H9 (cell line): ENCODE measurements around the gene LYRM2. TPM values are rescaled to one million over a fixed set of nuclear protein-coding genes. Genes with fewer than 3 reads are reported as not detected.

Source experiments
- DNase-seq: peaks from one replicate; pipeline ENCODE4 v3.0.0-alpha.2; 2017
- H2AFZ ChIP-seq: one replicate; pipeline ENCODE4 v1.6.1; 2013; ENCODE audit warnings: mild to moderate bottlenecking, low read length, control low read depth, moderate library complexity
- H2AK5ac ChIP-seq: 2 replicates; pipeline ENCODE4 v1.6.1; 2013; ENCODE audit warnings: low read length, control low read depth, mixed read lengths; ENCODE audit not compliant: insufficient read length
- H2BK120ac ChIP-seq: one replicate; pipeline ENCODE4 v1.6.1; 2013; ENCODE audit warnings: low read depth, mild to moderate bottlenecking, low read length, control low read depth, inconsistent platforms; ENCODE audit not compliant: poor library complexity, severe bottlenecking
- H2BK12ac ChIP-seq: 2 replicates; pipeline ENCODE4 v1.6.1; 2013; ENCODE audit warnings: low read length, control low read depth, mixed read lengths, low read depth; ENCODE audit not compliant: insufficient read length
- H2BK15ac ChIP-seq: 2 replicates; pipeline ENCODE4 v1.6.1; 2013; ENCODE audit warnings: low read depth, low read length, control low read depth
- H2BK20ac ChIP-seq: one replicate; pipeline ENCODE4 v1.6.1; 2013; ENCODE audit warnings: low read depth, mild to moderate bottlenecking, low read length, control low read depth, inconsistent platforms; ENCODE audit not compliant: poor library complexity, severe bottlenecking
- H2BK5ac ChIP-seq: 2 replicates; pipeline ENCODE4 v1.6.1; 2013; ENCODE audit warnings: low read length, control low read depth, mixed read lengths; ENCODE audit not compliant: insufficient read length
- H3K14ac ChIP-seq: 2 replicates; pipeline ENCODE4 v1.6.1; 2013; ENCODE audit warnings: low read length, control low read depth; ENCODE audit not compliant: insufficient read depth
- H3K18ac ChIP-seq: 2 replicates; pipeline ENCODE4 v1.6.1; 2013; ENCODE audit warnings: low read depth, mild to moderate bottlenecking, mixed read lengths, low read length, control low read depth; ENCODE audit not compliant: insufficient read length
- H3K23ac ChIP-seq: 2 replicates; pipeline ENCODE4 v1.6.1; 2013; ENCODE audit warnings: low read length, control low read depth, mixed read lengths, low read depth; ENCODE audit not compliant: insufficient read length
- H3K23me2 ChIP-seq: 2 replicates; pipeline ENCODE4 v1.6.1; 2013; ENCODE audit warnings: low read depth, mild to moderate bottlenecking, mixed read lengths, low read length, control low read depth; ENCODE audit not compliant: insufficient read length, poor library complexity, severe bottlenecking
- H3K27ac ChIP-seq: 2 replicates; pipeline ENCODE4 v1.5.1; 2013; ENCODE audit warnings: low read length, control low read depth, mixed read lengths, low read depth; ENCODE audit not compliant: insufficient read length
- H3K27me3 ChIP-seq: 2 replicates; pipeline ENCODE4 v1.6.1; 2013; ENCODE audit warnings: low read length, control low read depth, inconsistent platforms; ENCODE audit not compliant: insufficient read depth
- H3K4ac ChIP-seq: 2 replicates; pipeline ENCODE4 v1.6.1; 2013; ENCODE audit warnings: low read depth, mild to moderate bottlenecking, control low read depth, inconsistent platforms, low read length, moderate library complexity
- H3K4me1 ChIP-seq: 2 replicates; pipeline ENCODE4 v1.6.1; 2013; ENCODE audit warnings: low read length, control low read depth, inconsistent platforms; ENCODE audit not compliant: insufficient read depth
- H3K4me2 ChIP-seq: 2 replicates; pipeline ENCODE4 v1.6.1; 2013; ENCODE audit warnings: low read length, control low read depth, mixed read lengths; ENCODE audit not compliant: insufficient read length, insufficient read depth
- H3K56ac ChIP-seq: 2 replicates; pipeline ENCODE4 v1.6.1; 2013; ENCODE audit warnings: low read depth, mild to moderate bottlenecking, mixed read lengths, low read length, control low read depth; ENCODE audit not compliant: insufficient read length
- H3K79me1 ChIP-seq: 2 replicates; pipeline ENCODE4 v1.6.1; 2013; ENCODE audit warnings: low read depth, mild to moderate bottlenecking, moderate library complexity, low read length, control low read depth, inconsistent platforms; ENCODE audit not compliant: insufficient read depth, poor library complexity, severe bottlenecking
- H3K79me2 ChIP-seq: 2 replicates; pipeline ENCODE4 v1.6.1; 2013; ENCODE audit warnings: low read length, control low read depth, inconsistent platforms; ENCODE audit not compliant: insufficient read depth
- H3K9ac ChIP-seq: 2 replicates; pipeline ENCODE4 v1.6.1; 2013; ENCODE audit warnings: low read length, control low read depth, mixed read lengths; ENCODE audit not compliant: insufficient read length; ENCODE audit errors: extremely low read depth
- H3K9me3 ChIP-seq: one replicate; pipeline ENCODE4 v1.6.1; 2013; ENCODE audit warnings: low read depth, low read length, inconsistent platforms; ENCODE audit not compliant: control insufficient read depth
- H3T11ph ChIP-seq: one replicate; pipeline ENCODE4 v1.6.1; 2013; ENCODE audit warnings: mild to moderate bottlenecking, low read length, control low read depth, inconsistent platforms
- H4K20me1 ChIP-seq: one replicate; pipeline ENCODE4 v1.6.1; 2013; ENCODE audit not compliant: control insufficient read depth, insufficient read length, insufficient read depth
- H4K5ac ChIP-seq: 2 replicates; pipeline ENCODE4 v1.6.1; 2013; ENCODE audit warnings: low read depth, mild to moderate bottlenecking, mixed read lengths, low read length, control low read depth; ENCODE audit not compliant: insufficient read length
- H4K8ac ChIP-seq: replicated peaks from 2 replicates; pipeline ENCODE4 v1.6.1; 2013; ENCODE audit warnings: low read length, control low read depth, mixed read lengths, low read depth; ENCODE audit not compliant: insufficient read length
- H4K91ac ChIP-seq: 2 replicates; pipeline ENCODE4 v1.6.1; 2013; ENCODE audit warnings: low read depth, mild to moderate bottlenecking, moderate library complexity, mixed read lengths, low read length, control low read depth; ENCODE audit not compliant: insufficient read length
- H3K27ac Mint-ChIP-seq, 3 experiments: 2 replicates in 2 of 3; 3 replicates in 1 of 3; pipeline ENCODE4 v1.8.0; 2020 to 2021; ENCODE audit warnings: mixed read lengths in 3 of 3, mild to moderate bottlenecking in 1 of 3, moderate library complexity in 1 of 3
- H3K27me3 Mint-ChIP-seq: 2 replicates; pipeline ENCODE4 v1.8.0; 2021; ENCODE audit warnings: low read depth, mild to moderate bottlenecking, moderate library complexity, mixed read lengths
- H3K36me3 Mint-ChIP-seq, 3 experiments: 2 replicates in 2 of 3; 3 replicates in 1 of 3; pipeline ENCODE4 v1.8.0; 2020 to 2021; ENCODE audit warnings: low read depth in 3 of 3, mixed read lengths in 3 of 3; ENCODE audit not compliant: insufficient read depth in 1 of 3
- H3K4me1 Mint-ChIP-seq, 2 experiments: 2 replicates each; pipeline ENCODE4 v1.8.0; 2020; ENCODE audit warnings: mixed read lengths in 2 of 2
- H3K4me3 Mint-ChIP-seq, 2 experiments: 2 replicates in 1 of 2; 3 replicates in 1 of 2; pipeline ENCODE4 v1.8.0; 2020 to 2021; ENCODE audit warnings: mild to moderate bottlenecking in 2 of 2, mixed read lengths in 2 of 2, moderate library complexity in 1 of 2
- H3K9me3 Mint-ChIP-seq, 2 experiments: 2 replicates in 1 of 2; 3 replicates in 1 of 2; pipeline ENCODE4 v1.8.0; 2020; ENCODE audit warnings: mild to moderate bottlenecking in 2 of 2, mixed read lengths in 2 of 2, moderate library complexity in 1 of 2
- CTCF ChIP-seq: fragments of 200-600 bp; sonication (generic); conservative IDR thresholded peaks from 3 replicates; pipeline ENCODE4 v1.8.0; 2021; ENCODE audit warnings: antibody characterized with exemption, mild to moderate bottlenecking
- WGBS: extraction: QIAGEN DNeasy Blood & Tissue Kit; methylation state at CpG from one replicate; pipeline ENCODE4 v1.1.7; 2013; ENCODE audit warnings: missing lambda C conversion rate, low lambda C conversion rate, mixed read lengths; ENCODE audit not compliant: insufficient read length; ENCODE audit errors: extremely low coverage; 5-methylcytosine and 5-hydroxymethylcytosine counted together
- total RNA-seq: library from RNA; stranded (reverse); gene quantifications from 2 replicates; pipeline ENCODE4 v1.2.1, GENCODE V29; 2021

LYRM2 gene
- total RNA-seq, 1 experiment from 2014 or later = 29.8 TPM

- H3K27me3 ChIP-seq = no peaks in the 10 kb centered on the region
- no peak overlapping the region for H3K56ac ChIP-seq
- no CpG with 5 or more reads among the region's 1 CpG for WGBS
- no peak overlapping the region for H3K27ac ChIP-seq
- no peaks in the 10 kb centered on the region for H3K79me1 ChIP-seq
- no peak overlapping the region for H3T11ph ChIP-seq
- no peak for DNase-seq
- H4K8ac ChIP-seq = no peak overlapping the region
- no peak overlapping the region for H2BK12ac ChIP-seq
- no peak overlapping the region for H2BK20ac ChIP-seq
- H3K9me3 ChIP-seq = no peaks in the 10 kb centered on the region
- H3K4ac ChIP-seq = no peak overlapping the region
- no peak overlapping the region for H2BK15ac ChIP-seq
- no peak overlapping the region for H2AK5ac ChIP-seq
- no peak overlapping the region for H3K18ac ChIP-seq
- H3K4me2 ChIP-seq = no peak overlapping the region
- H4K20me1 ChIP-seq = no peaks in the 10 kb centered on the region
- no peaks in the 10 kb centered on the region for H3K79me2 ChIP-seq
- H3K4me1 Mint-ChIP-seq = peaks cover 15 to 27% of the 10 kb centered on the region in 2 experiments
- no peak overlapping the region for H4K5ac ChIP-seq
- no peaks in the 10 kb centered on the region for H3K36me3 Mint-ChIP-seq
- H2BK5ac ChIP-seq = no peak overlapping the region
- H4K91ac ChIP-seq = no peak overlapping the region
- no peak overlapping the region for H3K23ac ChIP-seq
- H3K9ac ChIP-seq = no peak overlapping the region
- no peak for TF ChIP-seq CTCF
- no peak overlapping the region for H3K27ac Mint-ChIP-seq
- no peaks in the 10 kb centered on the region; the same call in 1 of the 2 replicates for H3K27me3 Mint-ChIP-seq
- H3K14ac ChIP-seq = no peak overlapping the region
- H3K4me3 Mint-ChIP-seq = no peak overlapping the region
- H3K23me2 ChIP-seq = no peaks in the 10 kb centered on the region
- H2BK120ac ChIP-seq = no peak overlapping the region
- H3K4me1 ChIP-seq = peaks cover 2% of the 10 kb centered on the region; the same call in 1 of the 2 replicates
- H3K9me3 Mint-ChIP-seq = peaks cover 1 to 3% of the 10 kb centered on the region in 2 experiments; a peak in 2 of 5 replicates
- H2AFZ ChIP-seq = no peak overlapping the region
These were observed 74.7 kb downstream of the LYRM2 start for GRCh38 chr6:89563866-89564265.
